SK-N-SH treated with all-trans-retinoic acid at 6 μM for 48 hours (cell line): ENCODE data around the gene RIMBP2.

ENCODE experiments used
- ARNTL ChIP-seq: fragments of 450-650 bp; formaldehyde crosslinking; IDR thresholded peaks from 2 replicates; pipeline ENCODE4 v1.5.0; 2020; ENCODE audit warnings: low read depth, mild to moderate bottlenecking, moderate library complexity, borderline replicate concordance
- CSDC2 ChIP-seq: fragments of 250-450 bp; sonication (Bioruptor Pico); IDR thresholded peaks from 2 replicates; pipeline ENCODE4 v1.5.0; 2020; ENCODE audit warnings: mild to moderate bottlenecking, moderate library complexity
- ESRRG ChIP-seq: fragments of 250-450 bp; sonication (Bioruptor Pico); IDR thresholded peaks from 2 replicates; pipeline ENCODE4 v1.6.1; 2021; ENCODE audit warnings: mild to moderate bottlenecking
- ISL1 ChIP-seq: fragments of 250-450 bp; sonication (Bioruptor Pico); IDR thresholded peaks from 2 replicates; pipeline ENCODE4 v2.1.2; 2022; ENCODE audit warnings: mild to moderate bottlenecking, moderate library complexity
- OSR1 ChIP-seq: fragments of 250-450 bp; sonication (Bioruptor Pico); IDR thresholded peaks from 2 replicates; pipeline ENCODE4 v1.8.0; 2022; ENCODE audit warnings: moderate library complexity, mild to moderate bottlenecking, inconsistent platforms
- PPARA ChIP-seq: fragments of 250-450 bp; sonication (Bioruptor Pico); IDR thresholded peaks from 2 replicates; pipeline ENCODE4 v1.5.0; 2020; ENCODE audit warnings: mild to moderate bottlenecking, borderline replicate concordance
- SNAI2 ChIP-seq: fragments of 250-450 bp; sonication (Bioruptor Pico); IDR thresholded peaks from 2 replicates; pipeline ENCODE4 v1.5.0; 2020; ENCODE audit warnings: mild to moderate bottlenecking, moderate library complexity
- TCF4 ChIP-seq: fragments of 250-450 bp; sonication (Bioruptor Pico); IDR thresholded peaks from 2 replicates; pipeline ENCODE4 v1.8.0; 2021; ENCODE audit warnings: mild to moderate bottlenecking, moderate library complexity, borderline replicate concordance
- ZFP3 ChIP-seq: fragments of 250-450 bp; sonication (Bioruptor Pico); IDR thresholded peaks from 2 replicates; pipeline ENCODE4 v1.5.0; 2020; ENCODE audit warnings: mild to moderate bottlenecking, moderate library complexity
- ZFP30 ChIP-seq: fragments of 450-650 bp; formaldehyde crosslinking; IDR thresholded peaks from 2 replicates; pipeline ENCODE4 v1.5.0; 2022; ENCODE audit warnings: mild to moderate bottlenecking, moderate library complexity
- ZNF8 ChIP-seq: fragments of 450-650 bp; formaldehyde crosslinking; IDR thresholded peaks from 2 replicates; pipeline ENCODE4 v1.5.0; 2020; ENCODE audit warnings: mild to moderate bottlenecking, moderate library complexity
- TF ChIP-seq, protein P1 (sequence below): fragments of 250-450 bp; sonication (Bioruptor Pico); IDR thresholded peaks from 2 replicates; pipeline ENCODE4 v1.5.1; 2020; ENCODE audit warnings: low read depth, mild to moderate bottlenecking, moderate library complexity
- TF ChIP-seq, protein P2 (sequence below): fragments of 250-450 bp; sonication (Bioruptor Pico); IDR thresholded peaks from 2 replicates; pipeline ENCODE4 v1.8.0; 2020; ENCODE audit warnings: mild to moderate bottlenecking, moderate library complexity, borderline replicate concordance
- TF ChIP-seq, protein P3 (sequence below): fragments of 250-450 bp; sonication (Bioruptor Pico); IDR thresholded peaks from 2 replicates; pipeline ENCODE4 v1.5.0; 2020; ENCODE audit warnings: mild to moderate bottlenecking, moderate library complexity

DNA sequence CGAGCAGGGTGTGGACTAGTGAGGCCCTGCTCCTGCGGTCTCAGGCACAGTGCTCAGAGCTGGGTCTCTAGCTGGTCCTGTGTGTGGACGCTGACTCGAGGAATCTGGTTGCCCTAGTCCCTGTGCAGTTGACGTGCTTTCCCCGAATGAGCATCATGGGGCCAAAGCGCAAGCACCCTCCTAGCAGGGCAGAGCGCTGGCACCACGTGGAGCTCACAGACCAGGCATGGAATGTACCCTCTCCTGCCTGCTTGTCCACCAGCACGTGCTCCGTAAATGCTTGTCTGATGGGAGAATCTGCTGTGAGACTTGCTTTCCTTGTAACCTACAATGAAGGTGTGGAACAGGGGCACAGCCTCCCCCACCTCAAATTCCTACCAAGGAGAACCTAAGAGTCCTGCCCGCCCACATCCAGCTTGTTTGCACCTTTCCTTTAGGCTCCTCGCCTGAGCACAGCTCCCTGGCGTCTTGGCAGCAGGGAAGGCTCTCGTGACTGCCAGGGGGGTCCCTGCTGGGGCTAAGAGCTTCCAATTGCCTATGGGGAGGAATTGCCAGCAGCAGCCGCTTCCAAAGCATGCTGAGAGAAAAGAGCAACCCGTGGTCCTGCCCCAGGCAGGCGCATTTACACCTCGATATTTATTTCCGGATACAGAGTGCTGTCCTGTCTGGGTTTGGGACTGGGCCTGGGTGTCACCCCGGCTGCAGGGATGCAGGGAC, 253.4 kb downstream of the RIMBP2 start:
- TF ChIP-seq TCF4 (CRISPR knock-in tag) = no peak
- no peak for TF ChIP-seq PPARA (CRISPR knock-in tag)
- no peak for TF ChIP-seq ZFP30 (CRISPR knock-in tag)
- TF ChIP-seq, protein P1, sequence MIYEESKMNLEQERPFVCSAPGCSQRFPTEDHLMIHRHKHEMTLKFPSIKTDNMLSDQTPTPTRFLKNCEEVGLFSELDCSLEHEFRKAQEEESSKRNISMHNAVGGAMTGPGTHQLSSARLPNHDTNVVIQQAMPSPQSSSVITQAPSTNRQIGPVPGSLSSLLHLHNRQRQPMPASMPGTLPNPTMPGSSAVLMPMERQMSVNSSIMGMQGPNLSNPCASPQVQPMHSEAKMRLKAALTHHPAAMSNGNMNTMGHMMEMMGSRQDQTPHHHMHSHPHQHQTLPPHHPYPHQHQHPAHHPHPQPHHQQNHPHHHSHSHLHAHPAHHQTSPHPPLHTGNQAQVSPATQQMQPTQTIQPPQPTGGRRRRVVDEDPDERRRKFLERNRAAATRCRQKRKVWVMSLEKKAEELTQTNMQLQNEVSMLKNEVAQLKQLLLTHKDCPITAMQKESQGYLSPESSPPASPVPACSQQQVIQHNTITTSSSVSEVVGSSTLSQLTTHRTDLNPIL (CRISPR knock-in tag) = no peak
- TF ChIP-seq, protein P2, sequence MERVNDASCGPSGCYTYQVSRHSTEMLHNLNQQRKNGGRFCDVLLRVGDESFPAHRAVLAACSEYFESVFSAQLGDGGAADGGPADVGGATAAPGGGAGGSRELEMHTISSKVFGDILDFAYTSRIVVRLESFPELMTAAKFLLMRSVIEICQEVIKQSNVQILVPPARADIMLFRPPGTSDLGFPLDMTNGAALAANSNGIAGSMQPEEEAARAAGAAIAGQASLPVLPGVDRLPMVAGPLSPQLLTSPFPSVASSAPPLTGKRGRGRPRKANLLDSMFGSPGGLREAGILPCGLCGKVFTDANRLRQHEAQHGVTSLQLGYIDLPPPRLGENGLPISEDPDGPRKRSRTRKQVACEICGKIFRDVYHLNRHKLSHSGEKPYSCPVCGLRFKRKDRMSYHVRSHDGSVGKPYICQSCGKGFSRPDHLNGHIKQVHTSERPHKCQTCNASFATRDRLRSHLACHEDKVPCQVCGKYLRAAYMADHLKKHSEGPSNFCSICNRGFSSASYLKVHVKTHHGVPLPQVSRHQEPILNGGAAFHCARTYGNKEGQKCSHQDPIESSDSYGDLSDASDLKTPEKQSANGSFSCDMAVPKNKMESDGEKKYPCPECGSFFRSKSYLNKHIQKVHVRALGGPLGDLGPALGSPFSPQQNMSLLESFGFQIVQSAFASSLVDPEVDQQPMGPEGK (CRISPR knock-in tag) = no peak
- TF ChIP-seq ESRRG (CRISPR knock-in tag) = no peak
- TF ChIP-seq ISL1 = no peak
- no peak for TF ChIP-seq CSDC2 (CRISPR knock-in tag)
- no peak for TF ChIP-seq SNAI2 (CRISPR knock-in tag)
- TF ChIP-seq ZFP3 = no peak
- no peak for TF ChIP-seq ZNF8 (CRISPR knock-in tag)
- TF ChIP-seq OSR1 = no peak
- TF ChIP-seq, protein P3, sequence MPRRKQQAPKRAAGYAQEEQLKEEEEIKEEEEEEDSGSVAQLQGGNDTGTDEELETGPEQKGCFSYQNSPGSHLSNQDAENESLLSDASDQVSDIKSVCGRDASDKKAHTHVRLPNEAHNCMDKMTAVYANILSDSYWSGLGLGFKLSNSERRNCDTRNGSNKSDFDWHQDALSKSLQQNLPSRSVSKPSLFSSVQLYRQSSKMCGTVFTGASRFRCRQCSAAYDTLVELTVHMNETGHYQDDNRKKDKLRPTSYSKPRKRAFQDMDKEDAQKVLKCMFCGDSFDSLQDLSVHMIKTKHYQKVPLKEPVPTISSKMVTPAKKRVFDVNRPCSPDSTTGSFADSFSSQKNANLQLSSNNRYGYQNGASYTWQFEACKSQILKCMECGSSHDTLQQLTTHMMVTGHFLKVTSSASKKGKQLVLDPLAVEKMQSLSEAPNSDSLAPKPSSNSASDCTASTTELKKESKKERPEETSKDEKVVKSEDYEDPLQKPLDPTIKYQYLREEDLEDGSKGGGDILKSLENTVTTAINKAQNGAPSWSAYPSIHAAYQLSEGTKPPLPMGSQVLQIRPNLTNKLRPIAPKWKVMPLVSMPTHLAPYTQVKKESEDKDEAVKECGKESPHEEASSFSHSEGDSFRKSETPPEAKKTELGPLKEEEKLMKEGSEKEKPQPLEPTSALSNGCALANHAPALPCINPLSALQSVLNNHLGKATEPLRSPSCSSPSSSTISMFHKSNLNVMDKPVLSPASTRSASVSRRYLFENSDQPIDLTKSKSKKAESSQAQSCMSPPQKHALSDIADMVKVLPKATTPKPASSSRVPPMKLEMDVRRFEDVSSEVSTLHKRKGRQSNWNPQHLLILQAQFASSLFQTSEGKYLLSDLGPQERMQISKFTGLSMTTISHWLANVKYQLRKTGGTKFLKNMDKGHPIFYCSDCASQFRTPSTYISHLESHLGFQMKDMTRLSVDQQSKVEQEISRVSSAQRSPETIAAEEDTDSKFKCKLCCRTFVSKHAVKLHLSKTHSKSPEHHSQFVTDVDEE (CRISPR knock-in tag) = no peak
- TF ChIP-seq ARNTL (CRISPR knock-in tag) = no peak
